Panc1 (cell line): ENCODE measurements around the gene SLC6A11.

Experiments used
- SIN3A ChIP-seq: IDR thresholded peaks from 2 replicates; pipeline ENCODE4 v1.6.1; 2012; ENCODE audit warnings: low read depth, mild to moderate bottlenecking, low read length, moderate library complexity, borderline replicate concordance; ENCODE audit not compliant: insufficient read depth
- TF ChIP-seq, protein P1 (sequence below): fragments of 450-650 bp; IDR thresholded peaks from 2 replicates; pipeline ENCODE4 v1.5.1; 2017; ENCODE audit warnings: mild to moderate bottlenecking

DNA sequence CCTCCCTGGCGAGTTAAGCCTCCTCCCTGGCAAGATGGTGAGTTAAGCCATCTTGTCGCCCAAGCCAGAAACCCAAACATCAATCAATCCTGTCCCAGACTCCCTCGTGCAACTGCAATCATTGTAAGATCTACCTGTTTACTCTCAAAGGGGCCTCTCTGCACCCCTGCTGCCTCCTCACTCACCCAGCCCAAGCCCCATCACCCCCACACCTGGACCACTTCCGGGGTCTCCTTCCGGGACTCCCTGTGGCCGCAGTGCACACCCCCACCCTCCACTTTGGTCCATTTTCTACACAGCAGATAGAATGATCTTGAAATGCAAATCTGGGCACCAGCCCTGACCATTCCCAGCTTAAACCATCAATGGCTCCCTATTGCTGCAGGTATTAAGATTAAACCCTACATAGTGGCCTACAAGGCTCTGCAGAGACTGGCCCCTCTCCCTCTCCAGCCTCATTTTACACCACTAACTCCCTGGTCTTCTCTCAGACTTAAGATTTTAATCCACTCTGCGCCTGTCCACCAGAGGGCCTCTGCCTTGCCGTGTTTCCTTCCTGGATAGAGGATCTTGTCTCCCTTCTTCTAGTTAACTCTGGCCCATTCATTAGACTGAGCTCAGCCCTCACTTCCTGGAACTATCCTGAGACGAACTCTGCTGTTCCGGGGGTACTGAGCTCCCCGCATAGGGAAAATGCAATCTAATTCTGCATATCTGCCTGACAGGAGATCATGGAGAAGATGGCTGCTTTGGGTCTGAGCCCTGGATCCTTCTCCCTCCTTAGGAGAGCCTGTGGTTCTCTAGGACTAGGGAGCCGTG, 134.7 kb downstream of the SLC6A11 start:
- TF ChIP-seq, protein P1, sequence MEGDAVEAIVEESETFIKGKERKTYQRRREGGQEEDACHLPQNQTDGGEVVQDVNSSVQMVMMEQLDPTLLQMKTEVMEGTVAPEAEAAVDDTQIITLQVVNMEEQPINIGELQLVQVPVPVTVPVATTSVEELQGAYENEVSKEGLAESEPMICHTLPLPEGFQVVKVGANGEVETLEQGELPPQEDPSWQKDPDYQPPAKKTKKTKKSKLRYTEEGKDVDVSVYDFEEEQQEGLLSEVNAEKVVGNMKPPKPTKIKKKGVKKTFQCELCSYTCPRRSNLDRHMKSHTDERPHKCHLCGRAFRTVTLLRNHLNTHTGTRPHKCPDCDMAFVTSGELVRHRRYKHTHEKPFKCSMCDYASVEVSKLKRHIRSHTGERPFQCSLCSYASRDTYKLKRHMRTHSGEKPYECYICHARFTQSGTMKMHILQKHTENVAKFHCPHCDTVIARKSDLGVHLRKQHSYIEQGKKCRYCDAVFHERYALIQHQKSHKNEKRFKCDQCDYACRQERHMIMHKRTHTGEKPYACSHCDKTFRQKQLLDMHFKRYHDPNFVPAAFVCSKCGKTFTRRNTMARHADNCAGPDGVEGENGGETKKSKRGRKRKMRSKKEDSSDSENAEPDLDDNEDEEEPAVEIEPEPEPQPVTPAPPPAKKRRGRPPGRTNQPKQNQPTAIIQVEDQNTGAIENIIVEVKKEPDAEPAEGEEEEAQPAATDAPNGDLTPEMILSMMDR, result peak; percentile 82
- no peak for TF ChIP-seq SIN3A
